ENCODE measurements around the gene NUDT19.

DNA sequence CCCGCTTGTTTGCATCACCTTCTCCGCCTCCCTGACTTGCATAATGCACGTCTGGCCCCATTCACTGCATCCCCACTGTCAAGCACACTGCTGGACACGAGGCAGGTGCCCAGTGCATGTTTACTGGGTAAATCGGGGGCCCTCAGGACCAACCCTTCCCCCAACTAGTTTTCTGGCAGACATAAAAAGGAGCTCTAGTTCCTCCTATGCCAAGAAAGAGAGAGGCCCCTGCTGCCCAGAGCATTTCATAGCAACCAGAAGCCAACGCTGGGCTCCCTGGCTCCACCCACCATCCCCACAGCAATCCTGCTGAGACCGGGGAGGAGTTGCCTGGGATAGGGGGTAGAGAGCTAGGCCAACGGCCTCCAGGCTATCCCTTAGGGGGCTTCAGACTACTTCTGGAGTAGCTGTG is 39.9 kb upstream of the NUDT19 start:
- TF ChIP-seq, protein P1, sequence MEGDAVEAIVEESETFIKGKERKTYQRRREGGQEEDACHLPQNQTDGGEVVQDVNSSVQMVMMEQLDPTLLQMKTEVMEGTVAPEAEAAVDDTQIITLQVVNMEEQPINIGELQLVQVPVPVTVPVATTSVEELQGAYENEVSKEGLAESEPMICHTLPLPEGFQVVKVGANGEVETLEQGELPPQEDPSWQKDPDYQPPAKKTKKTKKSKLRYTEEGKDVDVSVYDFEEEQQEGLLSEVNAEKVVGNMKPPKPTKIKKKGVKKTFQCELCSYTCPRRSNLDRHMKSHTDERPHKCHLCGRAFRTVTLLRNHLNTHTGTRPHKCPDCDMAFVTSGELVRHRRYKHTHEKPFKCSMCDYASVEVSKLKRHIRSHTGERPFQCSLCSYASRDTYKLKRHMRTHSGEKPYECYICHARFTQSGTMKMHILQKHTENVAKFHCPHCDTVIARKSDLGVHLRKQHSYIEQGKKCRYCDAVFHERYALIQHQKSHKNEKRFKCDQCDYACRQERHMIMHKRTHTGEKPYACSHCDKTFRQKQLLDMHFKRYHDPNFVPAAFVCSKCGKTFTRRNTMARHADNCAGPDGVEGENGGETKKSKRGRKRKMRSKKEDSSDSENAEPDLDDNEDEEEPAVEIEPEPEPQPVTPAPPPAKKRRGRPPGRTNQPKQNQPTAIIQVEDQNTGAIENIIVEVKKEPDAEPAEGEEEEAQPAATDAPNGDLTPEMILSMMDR (IDR thresholded peaks at IDR 0.05), result no peak
- no peak for TF ChIP-seq POLR2A (IDR thresholded peaks at IDR 0.05)
